HG02870 (cell line): ENCODE measurements around the gene DNAJB6.
"Not testable (repeated sequence)": the region's sequence is repeated elsewhere in the genome, so short reads cannot be mapped to it uniquely, and the experiment has no call there.

ENCODE experiments used
- ATAC-seq: cut with Tn5 transposase; IDR thresholded peaks from one replicate; pipeline ENCODE4 v1.9.1; 2021; ENCODE audit warnings: mild to moderate bottlenecking, moderate library complexity; ENCODE audit not compliant: unreplicated experiment

The DNAJB6 gene

GRCh38 chr7:157320608-157320980, 16.2 kb upstream of the DNAJB6 start:
- ATAC-seq = no peak

DNA sequence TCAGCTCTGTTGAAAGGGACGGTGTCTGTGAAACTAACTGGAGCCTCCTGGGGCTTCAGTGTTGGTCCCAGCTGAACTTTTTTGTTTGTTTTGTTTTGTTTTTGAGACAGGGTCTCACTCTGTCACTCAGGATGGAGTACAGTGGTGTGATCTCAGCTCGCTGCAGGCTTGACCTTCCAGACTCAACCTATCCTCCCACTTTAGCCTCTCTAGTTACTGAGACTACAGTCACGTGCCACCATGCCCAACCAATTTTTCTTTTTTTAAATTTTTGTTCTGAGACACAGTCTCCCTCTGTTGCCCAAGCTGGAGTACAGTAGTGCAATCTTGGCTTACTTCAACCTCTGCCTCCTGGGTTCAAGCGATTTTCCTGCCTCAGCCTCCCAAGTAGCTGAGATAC, 13.4 kb upstream of the DNAJB6 start:
- no peak for ATAC-seq

DNA sequence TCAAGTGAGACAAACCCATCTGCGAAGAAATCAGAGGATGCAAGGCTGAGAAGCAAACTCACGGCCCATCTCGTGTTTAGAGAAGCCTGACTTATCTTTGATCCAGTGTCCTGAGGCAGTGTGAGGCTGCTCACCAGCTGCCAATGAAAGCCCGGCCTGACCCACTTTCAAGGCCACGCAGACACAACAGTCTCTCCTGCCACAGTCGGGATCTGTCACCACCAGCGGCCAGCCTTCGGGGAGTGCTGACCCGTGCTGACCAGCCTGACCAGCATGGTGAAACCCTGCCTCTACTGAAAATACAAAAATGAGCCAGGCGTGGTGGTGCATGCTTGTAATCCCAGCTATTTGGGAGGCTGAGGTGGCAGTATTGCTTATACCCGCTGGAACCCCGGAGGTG, 7.4 kb upstream of the DNAJB6 start:
- no peak for ATAC-seq

DNA sequence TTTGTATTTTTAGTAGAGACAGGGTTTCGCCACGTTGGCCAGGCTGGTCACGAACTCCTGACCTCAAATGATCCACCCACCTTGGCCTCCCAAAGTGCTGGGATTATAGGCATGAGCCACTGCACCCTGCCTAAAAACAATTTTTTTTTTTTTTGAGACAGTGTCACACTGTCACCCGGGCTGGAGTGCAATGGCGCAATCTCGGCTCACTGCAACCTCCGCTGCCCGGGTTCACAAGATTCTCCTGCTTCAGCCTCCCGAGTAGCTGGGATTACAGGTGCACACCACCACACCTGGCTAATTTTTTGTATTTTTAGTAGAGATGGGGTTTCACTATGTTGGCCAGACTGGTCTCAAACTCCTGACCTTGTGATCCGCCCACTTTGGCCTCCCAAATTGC, 6.2 kb upstream of the DNAJB6 start:
- not testable (repeated sequence) for ATAC-seq

DNA sequence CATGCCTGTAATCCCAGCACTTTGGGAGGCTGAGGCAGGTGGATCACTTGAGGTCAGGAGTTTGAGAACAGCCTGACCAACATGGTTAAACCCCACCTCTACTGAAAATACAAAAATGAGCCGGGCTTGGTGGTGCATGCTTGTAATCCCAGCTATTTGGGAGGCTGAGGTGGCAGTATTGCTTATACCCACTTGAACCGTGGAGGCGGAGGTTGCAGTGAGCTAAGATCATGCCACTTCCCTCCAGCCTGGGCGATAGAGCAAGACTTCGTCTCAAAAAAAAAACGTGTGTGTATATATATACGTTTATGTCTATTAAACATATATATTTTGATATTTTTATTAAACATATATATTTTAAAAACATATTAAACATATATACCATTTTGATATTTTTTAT, 5.8 kb upstream of the DNAJB6 start:
- ATAC-seq = not testable (repeated sequence)

GRCh38 chr7:157335236-157335635, 1.6 kb upstream of the DNAJB6 start:
- no peak for ATAC-seq

GRCh38 chr7:157335991-157336382, 817 bp upstream of the DNAJB6 start:
- no peak for ATAC-seq

GRCh38 chr7:157337316-157338149, 729 bp downstream of the DNAJB6 start:
- ATAC-seq = peak; percentile 51

GRCh38 chr7:157339777-157340677, 3.2 kb downstream of the DNAJB6 start:
- ATAC-seq = no peak

DNA sequence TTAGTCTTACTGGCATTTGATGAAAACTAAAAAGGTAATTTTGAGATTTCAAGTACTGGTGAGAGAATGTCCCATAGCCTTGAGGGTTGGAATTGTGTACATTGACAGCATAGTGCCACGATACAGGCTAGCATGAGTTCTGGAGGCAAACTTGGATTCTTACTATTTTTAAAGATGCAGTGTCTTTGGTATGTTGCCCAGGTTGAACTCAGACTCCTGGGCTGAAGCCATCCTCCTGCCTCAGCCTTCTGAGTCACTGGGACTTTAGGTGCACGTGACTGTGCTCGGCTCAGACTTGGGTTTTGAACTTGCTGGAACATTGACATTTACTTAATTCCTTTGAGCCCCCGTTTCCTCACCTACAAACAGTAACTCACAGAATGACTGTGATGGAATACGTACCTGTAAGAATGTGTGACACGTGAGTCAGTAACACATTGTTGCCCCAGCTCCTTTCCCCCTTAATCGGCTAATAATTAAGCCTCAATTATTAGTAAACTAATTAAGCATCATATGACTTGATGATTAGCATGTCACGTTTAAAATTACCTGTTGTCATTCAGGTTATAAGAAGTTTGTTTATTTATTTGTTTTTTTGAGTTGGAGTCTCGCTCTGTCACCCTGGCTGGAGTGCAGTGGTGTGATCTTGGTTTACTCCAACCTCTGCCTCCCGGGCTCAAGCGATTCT, 10.6 kb downstream of the DNAJB6 start:
- no peak for ATAC-seq

DNA sequence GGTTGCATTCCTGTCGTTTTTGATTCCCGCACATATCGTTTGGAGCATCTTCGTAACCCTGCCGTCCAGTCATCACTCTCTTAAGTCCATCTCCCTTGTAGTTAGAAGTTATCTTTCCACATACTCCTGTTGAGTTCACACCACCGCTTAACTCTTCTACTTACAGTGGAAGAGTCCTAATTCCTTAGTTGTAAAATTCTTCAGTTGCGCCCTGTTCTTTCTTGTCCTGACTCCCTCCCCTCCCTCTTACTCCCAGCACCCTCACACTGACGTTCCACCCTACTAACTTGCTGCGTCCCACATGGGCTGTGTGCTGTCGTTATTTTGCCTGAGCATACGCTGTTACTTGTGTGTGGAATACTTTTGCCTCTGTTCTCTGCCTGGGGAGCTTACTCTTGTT, 11.7 kb downstream of the DNAJB6 start:
- ATAC-seq = no peak

- no peak for ATAC-seq
These were observed 15.7 kb downstream of the DNAJB6 start for GRCh38 chr7:157352516-157352915.

DNA sequence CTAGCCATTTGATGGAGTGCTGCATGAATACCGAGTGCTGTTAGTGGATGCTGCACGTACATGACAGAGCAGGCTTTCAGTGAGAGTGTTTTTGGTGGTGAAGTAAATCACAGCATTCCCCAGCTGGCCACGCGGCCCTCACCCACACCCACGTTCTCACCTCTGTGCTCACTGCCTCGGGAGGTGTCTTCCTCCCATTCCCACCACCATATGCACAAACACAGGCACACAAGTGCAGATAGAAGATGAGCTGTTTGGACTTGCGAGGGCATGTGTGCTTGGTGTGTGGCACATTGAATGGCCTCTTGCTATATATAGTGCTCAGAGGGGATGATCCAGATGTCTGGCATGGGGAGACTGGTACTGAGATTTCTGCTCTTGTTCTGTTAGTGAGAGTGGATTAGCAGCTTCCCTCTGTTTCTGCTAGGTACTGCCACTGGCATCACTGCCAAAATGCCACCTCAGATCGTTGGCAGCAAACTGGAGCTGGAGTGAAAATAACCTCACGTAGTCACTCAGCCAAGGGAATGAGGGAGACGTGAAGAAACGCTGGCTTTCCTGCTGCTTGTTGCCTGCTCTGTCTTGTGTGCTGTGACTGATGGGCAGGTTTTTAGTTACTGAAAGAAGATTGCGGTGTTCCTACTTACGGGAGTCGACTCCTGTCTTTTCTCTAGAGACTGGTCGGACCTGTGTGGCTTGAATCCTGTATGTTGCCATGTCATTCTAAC, 19.1 kb downstream of the DNAJB6 start:
- no peak for ATAC-seq

DNA sequence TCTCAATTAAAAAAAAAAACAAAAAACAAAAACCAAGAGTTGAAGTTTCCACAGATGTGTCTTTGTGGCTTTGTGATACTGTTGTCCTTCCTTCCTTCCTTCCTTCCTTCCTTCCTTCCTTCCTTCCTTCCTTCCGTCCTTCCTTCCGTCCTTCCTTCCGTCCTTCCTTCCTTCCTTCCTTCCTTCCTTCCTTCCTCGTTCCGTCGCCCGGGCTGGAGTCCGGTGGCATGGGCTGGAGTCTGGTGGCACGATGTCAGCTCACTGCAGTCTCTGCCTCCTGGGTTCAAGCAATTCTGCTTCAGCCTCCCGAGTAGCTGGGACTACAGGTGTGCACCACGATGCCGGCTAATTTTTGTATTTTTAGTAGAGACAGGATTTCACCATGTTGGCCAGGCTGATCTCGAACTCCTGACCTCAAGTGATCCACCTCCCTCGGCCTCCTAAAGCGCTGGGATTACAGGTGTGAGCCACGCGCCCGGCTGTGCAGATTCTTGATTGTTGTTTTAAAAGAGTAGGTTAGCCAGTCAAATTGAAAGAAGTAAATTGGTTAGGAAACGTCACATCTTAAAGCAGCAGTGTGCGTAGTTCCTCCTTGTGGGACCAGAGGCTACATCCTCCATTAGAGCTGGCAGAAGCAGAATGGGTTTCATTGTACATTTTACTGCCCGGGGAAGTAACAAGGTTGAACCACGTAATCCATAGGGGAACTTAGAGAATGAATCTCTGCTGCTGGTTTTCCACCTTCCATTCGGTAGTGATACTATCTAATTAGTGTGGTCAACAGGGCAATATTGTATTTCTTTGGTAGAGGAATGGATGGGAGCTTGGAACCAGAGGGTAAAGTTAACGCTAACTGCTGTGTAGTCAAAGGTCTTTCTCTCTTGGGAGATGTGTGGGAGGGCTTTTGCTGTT, 20.6 kb downstream of the DNAJB6 start:
- ATAC-seq = peak; percentile 91

DNA sequence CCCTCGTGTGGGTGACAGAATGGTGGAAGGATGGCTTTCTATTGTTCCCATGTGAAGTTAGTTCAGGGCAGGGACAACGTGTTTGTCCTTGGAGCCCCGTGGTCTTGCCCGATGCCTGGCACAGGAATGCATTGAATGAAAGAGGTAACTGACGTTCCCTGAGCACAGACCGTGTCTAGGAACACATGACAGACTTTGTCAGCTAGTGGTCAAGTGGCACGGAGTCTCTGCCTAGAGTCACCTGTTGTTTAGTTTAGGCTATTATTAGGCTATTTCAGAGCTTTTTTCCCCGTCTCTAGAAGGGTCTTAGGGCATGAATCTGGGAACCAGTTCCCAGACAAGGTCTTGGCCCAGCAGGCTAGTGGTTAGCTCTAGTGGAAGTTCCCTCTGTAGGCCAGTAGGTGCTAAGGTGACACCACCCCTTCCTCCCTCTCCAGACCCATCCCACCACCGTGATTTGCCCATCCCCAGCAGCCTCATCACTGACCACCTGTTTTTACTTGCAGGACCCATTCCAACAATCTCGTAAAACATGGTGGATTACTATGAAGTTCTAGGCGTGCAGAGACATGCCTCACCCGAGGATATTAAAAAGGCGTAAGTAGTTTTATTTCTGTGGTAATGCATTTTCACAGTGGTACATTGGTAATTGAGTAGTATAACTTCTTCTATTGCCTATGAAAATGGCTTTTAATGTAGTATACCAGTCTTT, 21.4 kb downstream of the DNAJB6 start:
- ATAC-seq = no peak

GRCh38 chr7:157358753-157359096, 21.9 kb downstream of the DNAJB6 start:
- no peak for ATAC-seq

DNA sequence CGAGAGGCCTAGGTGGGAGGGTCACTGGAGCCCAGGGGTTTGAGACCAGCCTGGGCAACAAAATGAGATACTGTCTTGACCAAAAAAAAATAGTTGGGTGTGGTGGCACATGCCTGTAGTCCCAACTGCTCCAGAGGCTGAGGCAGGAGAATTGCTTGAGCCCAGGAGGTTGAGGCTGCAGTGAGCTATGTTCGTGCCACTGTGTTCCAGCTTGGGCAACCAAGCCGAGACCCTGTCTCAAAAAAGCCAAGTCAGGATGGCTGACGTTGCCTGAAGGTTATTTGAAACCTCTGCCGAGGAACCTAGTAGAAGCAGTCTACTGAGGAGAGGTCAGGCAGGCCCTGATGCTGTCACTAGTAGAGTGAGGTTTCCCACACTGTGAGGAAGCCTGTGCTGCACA, 22.8 kb downstream of the DNAJB6 start:
- ATAC-seq = no peak

DNA sequence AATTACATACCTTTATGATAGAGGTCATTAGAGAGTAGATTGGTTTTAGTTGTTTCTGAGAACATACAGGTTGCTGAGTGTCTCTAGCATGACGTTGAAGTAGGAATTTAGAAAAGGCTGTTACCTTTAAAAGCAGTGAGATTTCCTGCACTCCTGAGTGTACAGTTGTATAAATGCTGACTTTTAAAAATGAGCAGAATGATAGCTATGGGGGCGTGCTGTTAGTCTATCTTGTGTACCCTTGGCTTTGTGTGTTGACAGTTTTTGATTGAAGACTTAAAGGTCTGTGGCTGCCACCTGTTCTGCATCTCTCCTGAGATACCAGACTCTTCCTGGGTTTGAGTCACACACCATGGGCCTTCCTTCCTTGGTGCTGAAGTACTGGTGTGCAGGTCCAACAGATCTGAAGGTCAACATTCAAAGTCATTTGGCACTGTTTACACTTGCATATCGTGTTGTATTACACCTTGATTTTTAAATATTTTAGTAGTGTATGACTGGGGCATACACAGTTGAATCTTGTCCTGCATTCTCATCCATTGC, 23.8 kb downstream of the DNAJB6 start:
- no peak for ATAC-seq

DNA sequence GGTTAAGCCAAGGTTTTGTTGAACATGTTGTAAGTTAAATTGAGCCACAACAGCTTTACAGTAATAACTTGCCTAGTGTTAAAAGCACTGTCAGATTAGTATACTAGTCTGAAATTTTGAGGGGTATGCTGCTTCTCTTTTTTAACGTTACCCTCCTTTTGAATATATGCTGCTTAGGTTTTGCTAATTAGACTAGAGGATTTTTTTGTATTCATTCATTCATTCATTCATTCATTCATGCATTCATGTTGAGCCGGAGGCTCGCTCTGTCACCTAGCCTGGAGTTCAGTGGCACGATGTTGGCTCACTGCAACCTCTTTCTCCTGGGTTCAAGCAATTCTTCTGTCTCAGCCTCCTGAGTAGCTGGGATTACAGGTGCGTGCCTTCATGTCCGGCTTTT, 24.7 kb downstream of the DNAJB6 start:
- ATAC-seq = no peak
